ENCODE measurements around the gene TMEM179.

DNA sequence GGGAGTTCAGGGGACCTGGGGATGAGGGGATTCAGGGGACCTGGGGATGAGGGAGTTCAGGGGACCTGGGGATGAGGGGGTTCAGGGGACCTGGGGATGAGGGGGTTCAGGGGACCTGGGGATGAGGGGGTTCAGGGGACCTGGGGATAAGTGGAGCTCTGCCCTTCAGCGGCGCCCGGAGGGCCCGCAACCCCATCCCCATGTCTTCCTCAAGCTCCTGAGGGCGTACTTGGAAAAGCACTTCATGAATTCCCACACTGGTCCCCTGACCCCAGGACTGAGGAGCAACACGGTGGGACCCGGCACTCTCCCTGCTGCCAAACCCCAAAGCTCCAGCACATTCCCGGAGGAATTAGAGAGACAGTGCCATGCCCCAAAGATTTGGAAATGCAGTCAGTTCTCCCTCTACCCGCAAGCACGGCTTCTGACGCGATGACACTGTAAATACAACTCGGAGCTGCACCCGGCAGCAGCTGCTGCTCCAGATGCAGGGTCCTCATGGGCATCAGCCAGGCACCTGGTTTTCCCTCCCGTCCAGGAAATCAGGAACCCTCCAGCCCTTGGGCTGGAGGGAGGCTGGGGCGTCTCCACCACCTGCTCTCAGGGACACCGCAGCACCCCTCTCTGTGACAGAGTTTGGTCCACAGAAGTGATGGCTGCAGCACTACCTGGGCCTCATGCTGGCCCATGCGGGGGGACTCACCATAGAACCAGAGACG, 57.8 kb downstream of the TMEM179 start:
- no peak for TF ChIP-seq CTCF (IDR thresholded peaks at IDR 0.05)
- no peak for TF ChIP-seq POLR2A (IDR thresholded peaks at IDR 0.05)
- TF ChIP-seq POLR2AphosphoS5 (IDR thresholded peaks at IDR 0.05) = no peak
- no peak for TF ChIP-seq EP300 (IDR thresholded peaks at IDR 0.05)

Measured in upper lobe of left lung (tissue), 4 donors.